ENCODE measurements around the gene KRTAP3-2.

The KRTAP3-2 gene

DNA sequence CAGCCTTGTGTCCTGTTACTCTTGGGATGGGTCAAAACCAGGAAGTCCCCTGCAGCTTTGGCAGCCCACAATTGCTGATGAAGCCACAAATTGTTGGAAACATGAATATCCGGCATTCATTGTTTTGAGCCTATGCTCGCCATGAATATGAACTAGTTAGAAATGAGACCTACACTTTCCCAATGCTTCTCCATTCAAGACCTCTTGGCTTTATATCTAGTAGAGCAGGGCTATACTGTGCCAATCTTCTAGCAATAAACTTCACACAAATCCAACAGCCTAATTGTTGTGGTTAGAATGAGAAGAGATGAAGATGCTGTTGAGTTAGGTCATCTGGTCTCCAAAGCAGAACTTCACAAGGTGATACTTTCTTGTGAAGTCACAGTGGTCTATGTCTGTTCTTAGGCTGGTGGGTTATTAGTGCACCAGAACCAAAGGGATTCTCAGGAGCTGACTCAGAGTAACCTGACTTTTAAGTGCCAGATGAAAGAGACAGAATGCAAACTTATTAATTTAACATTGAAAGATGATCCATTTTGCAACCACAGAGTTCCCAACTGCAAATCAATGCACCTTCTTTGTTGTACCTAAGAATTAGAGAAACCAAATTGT is 48.6 kb downstream of the KRTAP3-2 start:
- H3K27me3 ChIP-seq (replicated peaks): no peaks in the 10 kb centered on the region
- H3K27ac ChIP-seq: no peak overlapping the region
- in situ Hi-C loops (cut with HindIII; ENCODE audit: low pct_ligation_motif_present, low sequenced_read_pairs): no loop called here

DNA sequence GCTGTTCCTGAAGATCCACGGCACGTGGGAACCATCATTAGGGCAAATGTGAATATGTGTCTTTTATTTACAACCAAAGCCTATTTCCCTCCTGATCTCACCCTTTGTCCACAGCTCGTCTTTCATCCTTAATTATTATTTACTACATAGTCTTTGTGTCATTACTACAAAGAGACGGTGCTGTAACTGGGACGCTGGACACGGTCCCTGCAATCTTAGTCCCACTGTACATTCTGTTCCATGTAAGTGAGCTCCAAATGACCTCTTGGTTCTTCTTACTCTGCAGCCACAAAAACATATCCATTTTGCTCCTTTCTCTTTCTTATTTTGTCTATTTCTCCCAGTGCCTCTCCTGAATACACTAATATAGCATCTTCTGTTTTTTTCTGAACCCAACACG is 49.5 kb downstream of the KRTAP3-2 start:
- Histone ChIP-seq H3K27me3 (replicated peaks) (no peaks in the 10 kb centered on the region), H3K36me3 (replicated peaks) (no peaks in the 10 kb centered on the region), H3K27ac (no peak overlapping the region), H3K4me3 (ENCODE audit: low read depth, low read length) (no peak overlapping the region)
- TF ChIP-seq CTCF (IDR thresholded peaks at IDR 0.05; ENCODE audit: low read depth, low read length, missing control alignments): no peak
- in situ Hi-C loops (cut with HindIII; ENCODE audit: low pct_ligation_motif_present, low sequenced_read_pairs): no loop called here
- no peak for DNase-seq

More for the DNA sequence above, 48.6 kb downstream of the KRTAP3-2 start:
- no peak for TF ChIP-seq CTCF (IDR thresholded peaks at IDR 0.05; ENCODE audit: low read depth, low read length, missing control alignments)
- Histone ChIP-seq H3K36me3 (replicated peaks) (no peaks in the 10 kb centered on the region), H3K4me3 (ENCODE audit: low read depth, low read length) (no peak overlapping the region)
- no peak for DNase-seq

DNA sequence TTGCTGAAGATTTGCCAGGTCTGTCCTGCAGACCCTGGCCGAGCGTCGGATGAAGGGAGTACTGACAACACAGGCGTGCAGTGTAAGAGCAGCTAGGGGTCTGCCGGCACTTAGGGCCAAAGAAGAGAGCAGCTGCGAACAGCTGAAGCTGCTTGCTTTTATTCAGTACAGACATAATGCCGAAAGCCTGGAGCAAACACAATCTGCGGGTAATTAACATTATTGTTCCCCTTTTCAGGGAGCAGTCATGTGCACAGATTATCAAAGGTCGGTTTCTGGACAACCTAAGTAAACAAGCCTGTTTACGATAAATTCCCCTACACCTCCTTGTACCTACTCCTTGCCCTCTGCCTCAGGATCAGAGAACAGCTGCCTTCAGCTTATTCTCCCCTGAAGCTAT is 50.3 kb downstream of the KRTAP3-2 start:
- TF ChIP-seq CTCF (IDR thresholded peaks at IDR 0.05; ENCODE audit: low read depth, low read length, missing control alignments): no peak
- H3K27ac ChIP-seq: no peak overlapping the region
- in situ Hi-C loops (cut with HindIII; ENCODE audit: low pct_ligation_motif_present, low sequenced_read_pairs): no loop called here
- no peaks in the 10 kb centered on the region for H3K36me3 ChIP-seq (replicated peaks)
- DNase-seq: no peak
- H3K4me3 ChIP-seq (ENCODE audit: low read depth, low read length): no peak overlapping the region
- no peaks in the 10 kb centered on the region for H3K27me3 ChIP-seq (replicated peaks)

All from brain microvascular endothelial cell (primary cell).